Neural crest cell (in vitro differentiated cells): ENCODE results near the gene SURF1. TPM values are rescaled to one million over a fixed set of nuclear protein-coding genes. Genes with fewer than 3 reads are reported as not detected.
A peak's percentile ranks its signal among the peaks of the same experiment; 100 is the strongest.
"Not testable (repeated sequence)": the region's sequence is repeated elsewhere in the genome, so short reads cannot be mapped to it uniquely, and the experiment has no call there.

Experiments used
- DNase-seq: peaks from one replicate; pipeline ENCODE4 v3.0.0; 2021; ENCODE audit warnings: low read depth, mixed read lengths, low spot score
- H3K27ac Mint-ChIP-seq: one replicate; pipeline ENCODE4 v1.8.0; 2021; ENCODE audit warnings: mild to moderate bottlenecking, mixed read lengths; ENCODE audit not compliant: unreplicated experiment
- H3K27me3 Mint-ChIP-seq: 2 replicates; pipeline ENCODE4 v1.8.0; 2021; ENCODE audit warnings: low read depth, mild to moderate bottlenecking, mixed read lengths
- H3K36me3 Mint-ChIP-seq: 2 replicates; pipeline ENCODE4 v1.8.0; 2021; ENCODE audit warnings: low read depth, mild to moderate bottlenecking, mixed read lengths
- H3K4me1 Mint-ChIP-seq: 2 replicates; pipeline ENCODE4 v1.8.0; 2021; ENCODE audit warnings: mixed read lengths
- H3K4me3 Mint-ChIP-seq: one replicate; pipeline ENCODE4 v1.8.0; 2021; ENCODE audit warnings: mild to moderate bottlenecking, mixed read lengths
- H3K9me3 Mint-ChIP-seq: 2 replicates; pipeline ENCODE4 v1.8.0; 2021; ENCODE audit warnings: mixed read lengths
- total RNA-seq: library from RNA; stranded (reverse); gene quantifications from 2 replicates; pipeline ENCODE4 v1.2.1, GENCODE V29; 2021
- TF ChIP-seq, protein P1 (sequence below): fragments of 200-600 bp; sonication (generic); conservative IDR thresholded peaks from 2 replicates; pipeline ENCODE4 v1.5.0; 2021; ENCODE audit warnings: antibody characterized with exemption, mild to moderate bottlenecking

SURF1 gene
- total RNA-seq, 1 donor from 2014 or later = 32.1 TPM

DNA sequence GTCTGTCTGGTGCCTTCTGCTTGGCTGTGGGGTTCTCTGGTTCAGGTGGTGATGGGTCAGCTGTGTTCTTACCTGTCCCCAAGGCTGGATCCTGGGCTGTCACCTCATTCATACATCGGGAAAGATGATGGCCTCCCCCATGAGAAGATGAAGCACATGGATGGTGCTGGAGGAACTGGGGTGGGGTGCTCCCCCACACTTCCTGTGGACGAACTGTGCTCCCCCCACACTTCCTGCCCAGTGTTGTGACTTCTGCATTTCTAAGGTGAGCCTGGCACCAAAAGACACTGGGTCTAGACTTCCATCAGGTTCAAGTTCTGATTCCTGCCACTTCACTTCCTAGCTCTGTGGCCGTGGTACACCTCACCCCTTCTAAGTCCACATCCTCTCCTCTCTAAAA lies 16.0 kb downstream of the SURF1 start:
- no peak overlapping the region for H3K27ac Mint-ChIP-seq
- no peaks in the 10 kb centered on the region for H3K27me3 Mint-ChIP-seq
- TF ChIP-seq, protein P1, sequence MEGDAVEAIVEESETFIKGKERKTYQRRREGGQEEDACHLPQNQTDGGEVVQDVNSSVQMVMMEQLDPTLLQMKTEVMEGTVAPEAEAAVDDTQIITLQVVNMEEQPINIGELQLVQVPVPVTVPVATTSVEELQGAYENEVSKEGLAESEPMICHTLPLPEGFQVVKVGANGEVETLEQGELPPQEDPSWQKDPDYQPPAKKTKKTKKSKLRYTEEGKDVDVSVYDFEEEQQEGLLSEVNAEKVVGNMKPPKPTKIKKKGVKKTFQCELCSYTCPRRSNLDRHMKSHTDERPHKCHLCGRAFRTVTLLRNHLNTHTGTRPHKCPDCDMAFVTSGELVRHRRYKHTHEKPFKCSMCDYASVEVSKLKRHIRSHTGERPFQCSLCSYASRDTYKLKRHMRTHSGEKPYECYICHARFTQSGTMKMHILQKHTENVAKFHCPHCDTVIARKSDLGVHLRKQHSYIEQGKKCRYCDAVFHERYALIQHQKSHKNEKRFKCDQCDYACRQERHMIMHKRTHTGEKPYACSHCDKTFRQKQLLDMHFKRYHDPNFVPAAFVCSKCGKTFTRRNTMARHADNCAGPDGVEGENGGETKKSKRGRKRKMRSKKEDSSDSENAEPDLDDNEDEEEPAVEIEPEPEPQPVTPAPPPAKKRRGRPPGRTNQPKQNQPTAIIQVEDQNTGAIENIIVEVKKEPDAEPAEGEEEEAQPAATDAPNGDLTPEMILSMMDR = no peak
- H3K4me3 Mint-ChIP-seq = peak overlapping the region; percentile 58
- H3K4me1 Mint-ChIP-seq = peaks cover 16% of the 10 kb centered on the region
- no peaks in the 10 kb centered on the region for H3K9me3 Mint-ChIP-seq
- DNase-seq = no peak
- H3K36me3 Mint-ChIP-seq = peaks cover 10% of the 10 kb centered on the region

DNA sequence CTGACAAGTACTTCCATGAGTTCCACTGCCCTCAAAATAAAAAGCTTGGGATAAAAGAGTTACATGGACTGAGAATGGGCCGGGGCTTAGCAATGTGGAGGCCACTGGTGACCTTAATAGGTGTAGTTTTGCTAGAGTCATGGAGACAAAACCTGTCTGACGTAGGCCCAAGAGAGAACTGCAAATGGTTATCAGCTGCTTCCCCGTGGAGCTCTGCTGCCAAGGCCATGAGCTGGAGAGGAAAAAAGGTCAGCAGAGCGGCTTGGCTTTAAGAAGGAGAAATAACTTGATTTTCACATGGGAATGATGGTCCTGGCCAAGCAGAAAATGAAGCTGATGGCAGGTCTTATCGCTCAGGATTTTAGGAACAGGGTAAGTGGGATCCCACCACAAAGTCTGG lies 16.6 kb downstream of the SURF1 start:
- TF ChIP-seq, protein P1 = no peak
- Mint-ChIP-seq H3K9me3 (no peaks in the 10 kb centered on the region), H3K27me3 (no peaks in the 10 kb centered on the region), H3K4me1 (peaks cover 20% of the 10 kb centered on the region), H3K4me3 (peak overlapping the region; percentile 58), H3K36me3 (peaks cover 10% of the 10 kb centered on the region), H3K27ac (no peak overlapping the region)
- no peak for DNase-seq

DNA sequence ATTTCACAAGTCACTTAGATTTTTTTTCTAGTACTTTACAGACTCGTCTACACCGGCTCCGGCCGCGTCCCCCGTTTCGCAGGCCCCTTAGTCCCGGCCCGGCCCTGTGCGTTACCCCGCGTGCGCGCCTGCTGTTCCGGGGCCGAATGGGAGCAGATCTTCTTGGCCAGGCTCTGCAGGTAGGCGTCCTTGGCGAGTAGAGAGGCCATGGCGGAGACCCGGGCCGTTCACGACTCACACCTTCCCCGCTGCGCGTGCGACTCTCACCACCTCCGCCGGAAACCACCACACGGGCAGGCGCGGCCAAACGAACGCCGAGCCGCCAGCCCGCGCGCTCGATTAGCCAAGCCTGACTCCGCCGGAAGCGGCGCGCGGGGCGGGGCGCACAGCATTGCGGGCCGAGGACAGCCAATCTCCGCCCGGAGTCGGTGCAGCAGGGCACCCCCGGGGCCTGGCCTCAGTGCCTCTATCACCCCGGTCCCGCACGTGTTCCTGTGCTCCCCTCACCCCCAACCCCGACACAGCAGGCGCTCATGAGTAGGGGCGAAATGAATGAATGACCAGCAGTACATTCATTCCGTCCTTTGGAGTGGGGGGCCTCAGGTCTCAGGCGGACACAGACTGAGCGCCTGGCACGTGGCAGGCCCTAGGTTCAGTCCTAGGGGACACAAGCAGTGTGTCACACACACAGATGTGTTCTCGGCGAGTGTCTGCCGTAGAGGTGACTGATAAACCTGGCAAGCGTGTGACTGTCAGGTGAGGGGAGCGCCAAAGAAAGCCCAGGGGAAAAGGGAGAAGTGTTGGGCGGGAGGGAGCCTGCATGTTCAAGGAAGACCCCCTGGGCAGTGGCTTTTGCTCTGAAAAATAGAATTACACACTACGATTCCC lies 20.1 kb downstream of the SURF1 start, which contains the start of gene SURF6:
Gene SURF6 (minus strand): TSS at position 265 of the 888 bp plus-strand sequence. CDS start 56 bp downstream, at position 209.
- Mint-ChIP-seq H3K9me3 (no peaks in the 10 kb centered on the region), H3K4me3 (peak within 1 kb of the TSS; percentile 98), H3K36me3 (peaks cover 8% of the 10 kb centered on the region), H3K27me3 (no peaks in the 10 kb centered on the region), H3K4me1 (peaks cover 20% of the 10 kb centered on the region), H3K27ac (peak within 1 kb of the TSS; percentile 87)
- peak; percentile 87 for DNase-seq
- TF ChIP-seq, protein P1 = no peak

DNA sequence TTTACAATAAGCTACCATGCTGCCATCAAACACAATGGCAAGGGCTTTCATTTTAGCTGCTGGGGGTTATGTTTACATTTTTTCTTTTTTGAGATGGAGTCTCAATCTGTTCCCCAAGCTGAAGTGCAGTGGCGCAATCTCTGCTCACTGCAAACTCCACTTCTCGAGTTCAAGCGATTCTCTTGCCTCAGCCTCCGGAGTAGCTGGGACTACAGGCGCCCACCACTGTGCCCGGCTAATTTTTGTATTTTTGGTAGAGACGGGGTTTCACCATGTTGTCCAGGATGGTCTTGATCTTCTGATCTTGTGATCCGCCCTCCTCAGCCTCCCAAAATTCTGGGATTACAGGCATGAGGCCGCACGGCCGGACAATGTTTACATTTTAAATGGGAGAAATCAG lies 21.4 kb downstream of the SURF1 start:
- H3K9me3 Mint-ChIP-seq, H3K27me3 Mint-ChIP-seq, H3K36me3 Mint-ChIP-seq, DNase-seq: not testable (repeated sequence)
- Mint-ChIP-seq H3K4me3 (peak overlapping the region; percentile 98), H3K27ac (peak overlapping the region; percentile 57), H3K4me1 (peaks cover 20% of the 10 kb centered on the region)

DNA sequence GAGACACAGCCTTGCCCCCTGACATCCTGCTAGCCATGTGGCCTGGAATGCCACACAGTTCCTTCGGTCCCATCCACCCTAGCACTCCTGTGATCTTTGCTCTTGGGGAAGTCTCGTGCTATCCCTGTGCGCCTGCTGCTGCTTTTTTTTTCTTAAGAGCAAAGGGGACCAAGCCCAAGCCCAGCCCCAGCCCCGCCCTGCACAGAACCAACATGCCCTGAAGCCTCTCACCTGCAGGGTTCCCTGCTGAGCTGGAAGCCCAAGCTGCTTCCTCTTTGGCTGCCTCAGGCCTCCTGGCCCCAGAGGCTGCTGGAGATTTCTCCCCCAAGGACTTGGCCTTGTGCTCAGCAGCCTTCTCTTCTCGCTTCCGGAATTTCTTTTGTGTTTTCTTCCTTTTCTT lies 22.1 kb downstream of the SURF1 start:
- Mint-ChIP-seq H3K9me3 (no peaks in the 10 kb centered on the region), H3K27ac (no peak overlapping the region), H3K4me3 (peak overlapping the region; percentile 98), H3K27me3 (no peaks in the 10 kb centered on the region), H3K36me3 (peaks cover 9% of the 10 kb centered on the region), H3K4me1 (peaks cover 20% of the 10 kb centered on the region)
- TF ChIP-seq, protein P1 = no peak
- DNase-seq = no peak

DNA sequence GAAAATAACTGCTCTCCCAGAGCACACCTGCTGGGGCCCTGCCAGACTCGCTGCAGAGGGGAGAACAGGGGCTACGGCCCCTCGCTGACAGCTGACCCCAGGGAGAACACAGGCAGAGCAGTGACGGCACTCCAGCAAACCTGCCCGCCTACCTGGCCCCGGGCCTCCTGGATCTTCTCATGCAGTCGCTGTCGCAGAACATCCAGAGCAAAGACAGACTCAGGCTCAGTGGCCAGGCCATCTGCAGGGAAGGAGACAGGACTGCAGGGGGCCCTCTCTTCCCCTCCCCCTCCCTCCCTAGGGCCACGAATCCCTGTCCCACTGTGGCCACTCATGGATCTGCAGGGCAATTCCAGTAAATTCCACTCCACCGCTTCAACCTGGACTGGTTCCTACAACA lies 22.7 kb downstream of the SURF1 start:
- TF ChIP-seq, protein P1 = peak; percentile 18
- Mint-ChIP-seq H3K4me1 (peaks cover 20% of the 10 kb centered on the region), H3K27ac (no peak overlapping the region), H3K9me3 (no peaks in the 10 kb centered on the region), H3K36me3 (peaks cover 15% of the 10 kb centered on the region), H3K27me3 (no peaks in the 10 kb centered on the region), H3K4me3 (peak overlapping the region; percentile 65)
- no peak for DNase-seq
